HepG2 (cell line): ENCODE results near the gene CASP4. TPM values are rescaled to one million over a fixed set of nuclear protein-coding genes. Genes with fewer than 3 reads are reported as not detected.

Source experiments
- ATAC-seq: fragments of 200-7000 bp; cut with Tn5 transposase; 3 replicates; pipeline ENCODE4 v1.9.1; 2020; ENCODE audit warnings: mild to moderate bottlenecking, moderate library complexity
- BruUV-seq: library from RNA; stranded (reverse); fragments of 400-500 nt; replicated peaks from 2 replicates; lab custom pipeline; 2021; lab: Mats Ljungman, UMichigan
- CTCF ChIA-PET: fragments of 300-600 bp; formaldehyde crosslinking; extraction: SDS; loops from one replicate; lab custom pipeline; 2021; ENCODE audit warnings: low total read pairs, inconsistent platforms, low intra/inter-chr PET ratio; lab: Yijun Ruan, JAX
- POLR2A ChIA-PET: fragments of 350-600 bp; sonication (Branson Sonifier 250); formaldehyde crosslinking; loops from one replicate; lab custom pipeline; 2020; ENCODE audit warnings: antibody characterized with exemption, inconsistent platforms; lab: Yijun Ruan, JAX
- DNase-seq: peaks from one replicate; pipeline ENCODE4 v3.0.0-alpha.2; 2015; ENCODE audit warnings: low spot score
- FAIRE-seq: peaks from 3 replicates; lab custom pipeline; 2011; peaks lifted over from hg19 to GRCh38; lab: Jason Lieb, UNC
- H2AFZ ChIP-seq: one replicate; pipeline ENCODE4 v1.6.1; 2011; ENCODE audit warnings: low read length, inconsistent platforms
- H3K27ac ChIP-seq: fragments of 300-600 bp; 3 replicates; pipeline ENCODE4 v1.8.0; 2011; ENCODE audit warnings: mixed run types, mild to moderate bottlenecking, mixed read lengths, low read length, inconsistent platforms; ENCODE audit not compliant: insufficient read depth; ENCODE audit errors: extremely low read length
- H3K27me3 ChIP-seq, 2 experiments: fragments of 200-600 bp in 1 of 2; 2 replicates in 1 of 2; 3 replicates in 1 of 2; pipeline versions ENCODE4 v1.6.0 to v1.8.0; 2011; ENCODE audit warnings: low read length in 2 of 2, mild to moderate bottlenecking in 2 of 2, moderate library complexity in 2 of 2, inconsistent platforms in 1 of 2; ENCODE audit not compliant: insufficient read depth in 2 of 2, control insufficient read depth in 1 of 2
- H3K36me3 ChIP-seq, 2 experiments: fragments of 200-600 bp in 1 of 2; replicated peaks in 1 of 2; 2 replicates in 1 of 2; 3 replicates in 1 of 2; pipeline versions ENCODE4 v1.5.1 to v1.8.0; 2011; ENCODE audit warnings: low read length in 2 of 2, inconsistent platforms in 1 of 2; ENCODE audit not compliant: insufficient read depth in 2 of 2, control insufficient read depth in 1 of 2
- H3K4me1 ChIP-seq: 2 replicates; pipeline ENCODE4 v1.5.1; 2012; ENCODE audit warnings: low read length, inconsistent platforms; ENCODE audit not compliant: insufficient read depth
- H3K4me2 ChIP-seq: 2 replicates; pipeline ENCODE4 v1.6.0; 2011; ENCODE audit warnings: low read depth, low read length, inconsistent platforms
- H3K4me3 ChIP-seq, 3 experiments: fragments of 200-600 bp in 1 of 3; sonication (generic), shearing (Covaris generic) in 1 of 3; replicated peaks in 1 of 3; 2 replicates each; pipeline ENCODE4 v1.5.1; 2011 to 2016; ENCODE audit warnings: low read length in 3 of 3, inconsistent platforms in 2 of 3, low read depth in 2 of 3, mild to moderate bottlenecking in 2 of 3, control low read depth in 1 of 3, mixed read lengths in 1 of 3; ENCODE audit not compliant: insufficient read depth in 1 of 3
- H3K79me2 ChIP-seq: one replicate; pipeline ENCODE4 v1.6.1; 2011; ENCODE audit warnings: low read length, inconsistent platforms; ENCODE audit not compliant: insufficient read depth
- H3K9ac ChIP-seq: 2 replicates; pipeline ENCODE4 v1.6.0; 2011; ENCODE audit warnings: mild to moderate bottlenecking, low read depth, low read length, inconsistent platforms; ENCODE audit not compliant: insufficient read depth
- H3K9me3 ChIP-seq: 2 replicates; pipeline ENCODE4 v1.5.1; 2012; ENCODE audit warnings: mild to moderate bottlenecking, low read length
- H4K20me1 ChIP-seq: 2 replicates; pipeline ENCODE4 v1.6.0; 2011; ENCODE audit warnings: inconsistent platforms, mild to moderate bottlenecking, low read length, moderate library complexity; ENCODE audit not compliant: insufficient read depth
- FOXP1 ChIP-seq, 2 experiments: fragments of 450-650 bp in 1 of 2; IDR thresholded peaks; 2 replicates each; pipeline ENCODE4 v1.6.1; 2017 to 2018; ENCODE audit warnings: antibody characterized with exemption in 1 of 2
- KLF9 ChIP-seq: IDR thresholded peaks from 2 replicates; pipeline ENCODE4 v1.6.1; 2016; ENCODE audit warnings: low read depth
- MAFK ChIP-seq, 2 experiments: IDR thresholded peaks in 1 of 2; conservative IDR thresholded peaks in 1 of 2; 2 replicates each; pipeline ENCODE4 v1.6.1; 2011; ENCODE audit warnings: improper control_type of control experiment in 2 of 2, low read length in 2 of 2
- SIX1 ChIP-seq: sonication (generic); formaldehyde crosslinking; IDR thresholded peaks from 2 replicates; pipeline ENCODE4 v1.4.0; 2020; ENCODE audit warnings: missing genetic modification reagents, borderline replicate concordance
- SUZ12 ChIP-seq: fragments of 150-350 bp; IDR thresholded peaks from 2 replicates; pipeline ENCODE4 v1.6.1; 2014; ENCODE audit warnings: low read depth, low read length
- TERF1 ChIP-seq: sonication (generic); formaldehyde crosslinking; IDR thresholded peaks from 2 replicates; pipeline ENCODE4 v1.8.0; 2022; ENCODE audit warnings: mild to moderate bottlenecking, missing genetic modification reagents, moderate library complexity
- ZNF101 ChIP-seq: sonication (generic); formaldehyde crosslinking; IDR thresholded peaks from 2 replicates; pipeline ENCODE4 v1.4.0; 2020; ENCODE audit warnings: mild to moderate bottlenecking, low read depth, missing genetic modification reagents, borderline replicate concordance
- ZNF451 ChIP-seq: sonication (generic); formaldehyde crosslinking; IDR thresholded peaks from 2 replicates; pipeline ENCODE4 v1.5.0; 2020; ENCODE audit warnings: mild to moderate bottlenecking, missing genetic modification reagents
- ZNF496 ChIP-seq: sonication (generic); formaldehyde crosslinking; IDR thresholded peaks from 2 replicates; pipeline ENCODE4 v1.8.1; 2023; ENCODE audit warnings: mild to moderate bottlenecking, moderate library complexity, missing genetic modification reagents; ENCODE audit not compliant: insufficient replicate concordance
- ZNF7 ChIP-seq: IDR thresholded peaks from 2 replicates; pipeline ENCODE4 v1.6.1; 2016; ENCODE audit warnings: missing biosample characterization, missing genetic modification reagents
- ZNF780A ChIP-seq: sonication (generic); formaldehyde crosslinking; IDR thresholded peaks from 2 replicates; pipeline ENCODE4 v1.8.0; 2022; ENCODE audit warnings: mild to moderate bottlenecking, missing genetic modification reagents, moderate library complexity
- ZNF781 ChIP-seq: sonication (generic); formaldehyde crosslinking; IDR thresholded peaks from 2 replicates; pipeline ENCODE4 v1.5.1; 2020; ENCODE audit warnings: borderline replicate concordance, mild to moderate bottlenecking, missing genetic modification reagents; ENCODE audit errors: not compliant biosample characterization
- WGBS: methylation state at CpG from one replicate; pipeline ENCODE4 v1.1.6; 2017; ENCODE audit warnings: low lambda C conversion rate; 5-methylcytosine and 5-hydroxymethylcytosine counted together
- in situ Hi-C: cut with HindIII; loops from 2 replicates; pipeline ENCODE4 v1.10.0; 2017; ENCODE audit warnings: low pct_unique_long_range_greater_than_20kb; ENCODE audit not compliant: extremely low pct_ligation_motif_present
- intact Hi-C: fragments of 100-400 bp; cut with micrococcal nuclease; formaldehyde crosslinking; loops from one replicate; pipeline ENCODE4 v1.10.0; 2022; ENCODE audit not compliant: unreplicated experiment
- polyA plus RNA-seq, 8 experiments: library from polyadenylated mRNA; depleted of rRNA in 3 of 8; stranded (reverse) in 7 of 8; unstranded in 1 of 8; fragments of >200 nt; fragmentation: Illumina TruSeq in 4 of 8; extraction: Trizol in 4 of 8; gene quantifications; 2 replicates each; pipeline versions ENCODE4 v1.2.1 to v1.2.3, GENCODE V29; 2011 to 2016; ENCODE audit warnings: low read depth in 4 of 8, missing spikeins in 1 of 8, mixed read lengths in 1 of 8; ENCODE audit not compliant: insufficient read depth in 1 of 8
- total RNA-seq, 5 experiments: library from RNA; depleted of rRNA; stranded (reverse); fragments of >200 nt; fragmentation: Illumina TruSeq; extraction: Trizol; gene quantifications; 2 replicates each; pipeline ENCODE4 v1.2.3, GENCODE V29; 2016; ENCODE audit warnings: low read depth in 1 of 5
- TF ChIP-seq, protein P1 (sequence below): sonication (generic); formaldehyde crosslinking; IDR thresholded peaks from 2 replicates; pipeline ENCODE4 v1.8.0; 2022; ENCODE audit warnings: mild to moderate bottlenecking, missing genetic modification reagents, moderate library complexity

Gene CASP4
- total and polyA plus RNA-seq, 2 of the 13 experiments (the other 11 are each of a cell fraction or from before 2014, with no cell fraction given): 56.4 to 69.8 TPM

DNA sequence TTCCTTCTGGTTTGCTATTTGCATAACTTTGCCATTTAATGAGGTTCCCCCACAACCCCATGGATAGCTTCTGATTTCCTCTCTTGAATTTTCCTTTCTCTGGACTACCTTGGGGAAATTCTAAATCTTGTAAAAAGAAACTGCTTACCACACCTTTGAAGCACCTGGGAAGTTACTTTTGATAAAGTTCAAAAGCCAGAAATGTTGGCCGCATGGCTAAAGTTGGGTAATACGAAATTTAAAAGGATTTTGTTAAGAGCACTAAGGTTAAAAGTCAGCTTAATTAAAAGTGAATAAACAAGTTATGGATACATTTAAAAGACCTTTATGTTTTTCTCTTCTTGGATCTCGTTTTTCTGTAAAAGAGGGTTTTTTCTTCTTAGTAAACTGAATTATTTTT, 5.5 kb downstream of the CASP4 start:
- Histone ChIP-seq H3K4me1 (peaks cover 22% of the 10 kb centered on the region), H3K79me2 (peaks cover 10% of the 10 kb centered on the region), H3K4me3 (no peak overlapping the region), H3K4me2 (no peak overlapping the region), H4K20me1 (no peaks in the 10 kb centered on the region), H3K27ac (no peak overlapping the region), H3K36me3 (no peaks in the 10 kb centered on the region), H3K27me3 (no peaks in the 10 kb centered on the region), H2AFZ (no peak overlapping the region), H3K9ac (no peak overlapping the region), H3K9me3 (0 out of 2 replicates have a peak, but pooled peaks cover 8% of the 10 kb centered on the region)
- in situ Hi-C loops (no loop called here), intact Hi-C loops (loop anchor here (5.0 kb wide), 1 partner anchor 1059 kb away; the partner anchor contains the start of gene MSANTD4)
- no TSS peak for BruUV-seq
- WGBS: 95% methylated on average over 3 of the region's 3 CpGs
- no peak for FAIRE-seq
- ChIA-PET POLR2A (no interaction called here), CTCF (no interaction called here)
- ATAC-seq: no peak
- TF ChIP-seq FOXP1 (IDR thresholded peaks at IDR 0.05) (no peak), FOXP1 (CRISPR knock-in tag; IDR thresholded peaks at IDR 0.05) (no peak), TERF1 (CRISPR knock-in tag) (no peak), MAFK (conservative IDR thresholded peaks at IDR 0.05 in 1 of 2, IDR thresholded peaks at IDR 0.05 in 1 of 2; ENCODE audit: low read length in 2 of 2) (no peak), ZNF496 (CRISPR knock-in tag) (no peak), SIX1 (CRISPR knock-in tag) (no peak), KLF9 (no peak), SUZ12 (no peak), ZNF781 (CRISPR knock-in tag) (no peak), ZNF101 (no peak), ZNF7 (no peak), ZNF451 (CRISPR knock-in tag) (no peak), ZNF780A (CRISPR knock-in tag) (no peak)
- TF ChIP-seq, protein P1, sequence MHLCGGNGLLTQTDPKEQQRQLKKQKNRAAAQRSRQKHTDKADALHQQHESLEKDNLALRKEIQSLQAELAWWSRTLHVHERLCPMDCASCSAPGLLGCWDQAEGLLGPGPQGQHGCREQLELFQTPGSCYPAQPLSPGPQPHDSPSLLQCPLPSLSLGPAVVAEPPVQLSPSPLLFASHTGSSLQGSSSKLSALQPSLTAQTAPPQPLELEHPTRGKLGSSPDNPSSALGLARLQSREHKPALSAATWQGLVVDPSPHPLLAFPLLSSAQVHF: no peak
- DNase-seq: no peak
